ENCODE data around the gene BPIFB2.
"Not testable (repeated sequence)": the region's sequence is repeated elsewhere in the genome, so short reads cannot be mapped to it uniquely, and the experiment has no call there.

BPIFB2 gene, protein sequence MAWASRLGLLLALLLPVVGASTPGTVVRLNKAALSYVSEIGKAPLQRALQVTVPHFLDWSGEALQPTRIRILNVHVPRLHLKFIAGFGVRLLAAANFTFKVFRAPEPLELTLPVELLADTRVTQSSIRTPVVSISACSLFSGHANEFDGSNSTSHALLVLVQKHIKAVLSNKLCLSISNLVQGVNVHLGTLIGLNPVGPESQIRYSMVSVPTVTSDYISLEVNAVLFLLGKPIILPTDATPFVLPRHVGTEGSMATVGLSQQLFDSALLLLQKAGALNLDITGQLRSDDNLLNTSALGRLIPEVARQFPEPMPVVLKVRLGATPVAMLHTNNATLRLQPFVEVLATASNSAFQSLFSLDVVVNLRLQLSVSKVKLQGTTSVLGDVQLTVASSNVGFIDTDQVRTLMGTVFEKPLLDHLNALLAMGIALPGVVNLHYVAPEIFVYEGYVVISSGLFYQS

DNA sequence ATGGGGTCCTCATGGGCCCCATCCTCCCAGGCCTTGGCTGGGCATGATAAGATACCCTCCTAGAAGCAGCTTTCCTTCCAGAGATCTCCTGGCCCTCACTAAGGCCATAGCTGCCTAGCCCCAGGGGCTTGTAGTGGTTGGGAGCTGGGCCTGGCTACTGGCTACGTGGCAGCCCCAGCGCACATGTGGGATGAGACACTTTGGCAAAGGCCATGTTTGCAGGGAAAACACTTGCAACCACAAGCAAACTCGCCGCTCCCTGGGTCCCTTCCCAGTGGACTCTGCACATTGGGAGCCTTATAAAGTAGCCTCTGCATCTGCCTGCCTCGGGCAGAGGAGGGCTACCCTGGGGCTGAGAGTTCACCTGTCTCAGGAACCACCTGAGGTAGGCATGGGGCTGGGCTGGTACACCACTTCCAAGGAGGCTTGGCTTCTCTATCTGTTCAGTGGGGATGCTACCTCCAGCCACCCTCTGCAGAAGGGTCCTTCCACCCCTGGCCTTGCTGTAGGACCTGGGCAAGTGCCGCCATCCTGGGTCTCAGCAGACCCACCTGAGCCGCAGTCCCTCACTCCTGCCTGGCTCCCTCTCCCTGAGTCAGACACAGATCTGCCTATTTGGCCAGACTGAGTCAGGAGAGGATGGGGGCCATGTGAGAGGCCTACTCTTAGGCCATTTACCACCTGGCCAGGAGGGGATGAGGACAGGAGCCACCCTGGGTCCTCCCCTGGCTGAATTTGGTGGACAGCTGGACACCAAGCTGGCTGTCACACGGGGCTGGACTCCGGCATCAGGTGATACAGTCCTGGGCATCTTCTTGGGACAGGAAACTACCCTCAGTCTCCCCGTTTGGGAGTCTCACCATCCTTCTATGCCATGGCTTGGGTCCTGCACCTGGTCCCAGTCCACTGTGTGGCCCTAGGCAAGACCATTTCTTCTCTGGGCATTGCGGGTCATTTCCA is at the start of gene BPIFB2:
TSS of gene BPIFB2 (plus strand) at position 329 of the 960 bp plus-strand sequence. CDS start 871 bp downstream, outside the sequence.
- Mint-ChIP-seq H3K36me3 (ENCODE audit: low read depth) (no peaks in the 10 kb centered on the region), H3K27me3 (ENCODE audit: low read depth) (no peaks in the 10 kb centered on the region), H3K9me3 (peaks cover 5% of the 10 kb centered on the region), H3K27ac (peak within 1 kb of the TSS; percentile 11), H3K4me1 (ENCODE audit: low read depth) (no peaks in the 10 kb centered on the region), H3K4me3 (no peak within 1 kb of the TSS)
- no peak for DNase-seq (ENCODE audit: low spot score)

DNA sequence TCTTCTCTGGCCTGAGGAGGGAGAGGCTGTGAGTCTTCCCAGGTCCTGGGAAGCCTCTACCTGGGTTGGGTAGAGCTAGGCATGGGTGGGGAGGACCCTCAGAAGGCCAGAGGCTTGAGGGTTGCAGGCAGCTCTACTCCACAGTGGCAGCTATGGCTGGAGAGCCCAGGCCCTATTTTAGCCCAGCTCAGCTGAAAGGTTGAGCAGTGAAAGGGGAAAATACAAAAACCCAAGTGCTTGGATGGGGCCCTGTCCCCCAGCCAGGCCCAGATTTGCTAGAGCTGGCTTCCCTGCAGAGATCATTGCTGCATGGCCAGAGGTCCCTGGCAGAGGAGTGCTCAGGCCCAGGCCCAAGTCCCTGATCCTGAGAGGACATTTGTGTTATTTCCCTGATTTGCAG is 48.9 kb upstream of the BPIFB2 start:
- Mint-ChIP-seq H3K4me1 (ENCODE audit: low read depth) (peaks cover 7% of the 10 kb centered on the region), H3K9me3 (peaks cover 34% of the 10 kb centered on the region), H3K27me3 (ENCODE audit: low read depth) (no peaks in the 10 kb centered on the region), H3K36me3 (ENCODE audit: low read depth) (peaks cover 14% of the 10 kb centered on the region), H3K4me3 (no peak overlapping the region), H3K27ac (no peak overlapping the region)
- DNase-seq (ENCODE audit: low spot score): no peak

DNA sequence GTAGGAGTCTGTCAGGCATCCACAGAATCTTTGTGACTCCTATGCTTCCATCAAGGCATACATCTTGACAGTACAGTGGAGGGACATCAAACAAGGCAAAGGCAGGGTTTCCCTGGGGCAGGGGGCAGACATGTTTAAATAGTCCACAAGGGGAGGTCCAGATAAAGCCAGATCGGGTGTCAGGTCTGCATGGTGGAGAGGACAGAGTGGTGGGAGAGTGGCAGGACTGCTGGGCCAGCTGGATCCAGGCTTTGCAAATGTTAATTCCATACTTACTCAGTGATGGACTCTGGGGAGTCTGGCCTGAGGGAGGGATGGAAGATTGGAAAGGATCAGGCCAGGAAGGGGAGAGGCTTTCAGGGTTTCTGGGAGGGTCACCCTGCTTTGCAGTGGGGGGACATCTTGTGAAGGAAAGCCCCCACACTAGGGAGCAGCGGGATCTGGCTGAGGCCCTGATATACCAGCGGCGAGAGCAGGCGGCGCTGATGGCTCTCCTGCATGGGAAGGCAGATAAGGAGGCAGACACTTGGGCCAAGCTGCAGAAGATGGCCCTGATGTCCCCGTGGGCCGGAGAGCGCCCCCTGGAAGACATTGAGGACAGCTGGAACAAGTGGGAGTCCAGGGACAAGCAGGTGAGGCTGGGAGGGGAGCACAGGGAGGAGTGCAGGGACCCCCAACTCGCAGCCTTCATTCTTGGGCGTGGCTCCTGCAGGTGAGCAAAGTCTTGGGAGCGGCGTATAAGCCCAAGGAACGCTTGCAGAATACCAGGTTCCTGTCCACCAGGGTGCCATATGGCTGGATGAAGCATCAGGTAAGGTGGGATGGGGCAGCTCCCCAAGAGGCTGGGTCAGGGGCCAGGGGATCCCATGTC is 47.9 kb upstream of the BPIFB2 start:
- Mint-ChIP-seq H3K4me1 (ENCODE audit: low read depth) (peaks cover 12% of the 10 kb centered on the region), H3K27me3 (ENCODE audit: low read depth) (no peaks in the 10 kb centered on the region), H3K36me3 (ENCODE audit: low read depth) (peaks cover 11% of the 10 kb centered on the region), H3K4me3 (no peak overlapping the region), H3K9me3 (peaks cover 29% of the 10 kb centered on the region), H3K27ac (peak overlapping the region; percentile 1)
- no peak for DNase-seq (ENCODE audit: low spot score)

DNA sequence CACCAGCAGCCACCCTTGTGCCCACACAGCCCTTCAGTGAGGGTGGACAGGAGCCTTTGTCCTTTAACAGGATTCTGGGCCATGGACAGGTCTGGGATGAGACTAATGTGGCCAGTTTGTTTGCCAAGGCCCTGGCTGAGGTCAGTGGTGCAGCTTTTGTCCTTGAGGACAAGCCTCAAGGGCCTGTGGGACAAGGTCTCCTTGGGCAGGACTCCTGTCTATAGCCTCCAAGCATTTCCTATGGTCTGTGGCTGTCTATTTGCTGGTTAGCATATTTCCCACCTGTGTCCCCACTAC is 47.3 kb upstream of the BPIFB2 start:
- H3K4me3 Mint-ChIP-seq: no peak overlapping the region
- no peak for DNase-seq (ENCODE audit: low spot score)
- peaks cover 26% of the 10 kb centered on the region for H3K9me3 Mint-ChIP-seq
- peaks cover 14% of the 10 kb centered on the region for H3K4me1 Mint-ChIP-seq (ENCODE audit: low read depth)
- H3K27ac Mint-ChIP-seq: no peak overlapping the region
- peaks cover 11% of the 10 kb centered on the region for H3K36me3 Mint-ChIP-seq (ENCODE audit: low read depth)
- no peaks in the 10 kb centered on the region for H3K27me3 Mint-ChIP-seq (ENCODE audit: low read depth)

DNA sequence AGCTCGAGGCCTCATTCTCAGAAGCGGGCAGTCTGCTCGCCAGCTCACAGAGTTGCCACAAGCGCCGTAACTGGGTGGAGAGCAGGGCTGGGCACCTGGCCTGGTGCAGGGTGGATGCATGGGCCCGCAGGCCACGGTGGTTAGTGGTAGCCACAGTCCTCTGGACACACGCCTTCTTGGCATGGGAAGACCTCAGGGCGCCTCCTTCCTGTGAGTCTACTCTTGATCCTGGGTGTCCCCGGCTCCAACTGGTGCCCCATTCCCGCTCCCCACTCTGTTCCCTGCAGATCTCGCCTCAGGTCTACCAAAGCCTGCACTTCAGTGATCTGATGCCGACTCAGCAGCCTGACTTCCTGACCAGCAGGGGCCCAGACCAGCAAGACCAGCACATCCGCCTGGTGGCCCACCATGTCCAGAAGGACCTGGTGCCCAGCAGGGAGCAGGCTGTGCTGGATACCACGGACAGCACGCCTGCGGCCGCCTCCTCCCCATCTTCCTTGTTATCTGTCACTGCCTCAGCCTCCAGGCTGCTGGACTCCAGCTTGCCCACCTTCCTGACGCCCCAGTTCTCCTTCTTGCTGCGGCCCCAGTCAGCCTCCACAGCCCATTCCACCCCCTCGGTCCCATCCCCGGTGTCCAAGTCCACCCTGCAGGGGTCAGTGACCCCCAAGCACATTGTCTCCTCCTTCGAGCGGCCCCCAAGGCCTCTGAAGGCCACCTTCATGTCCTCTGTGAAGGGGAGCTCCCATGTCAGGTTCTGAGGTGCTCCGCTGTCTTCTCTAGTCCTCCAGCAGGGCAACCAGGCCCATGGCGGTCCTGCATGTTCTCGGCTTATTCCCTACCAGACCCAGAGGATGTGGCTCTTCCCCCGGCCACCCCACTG is 46.4 kb upstream of the BPIFB2 start:
- H3K4me3 Mint-ChIP-seq: no peak overlapping the region
- no peaks in the 10 kb centered on the region for H3K27me3 Mint-ChIP-seq (ENCODE audit: low read depth)
- H3K36me3 Mint-ChIP-seq (ENCODE audit: low read depth): peaks cover 11% of the 10 kb centered on the region
- H3K4me1 Mint-ChIP-seq (ENCODE audit: low read depth): peaks cover 21% of the 10 kb centered on the region
- peaks cover 22% of the 10 kb centered on the region for H3K9me3 Mint-ChIP-seq
- H3K27ac Mint-ChIP-seq: no peak overlapping the region
- no peak for DNase-seq (ENCODE audit: low spot score)

DNA sequence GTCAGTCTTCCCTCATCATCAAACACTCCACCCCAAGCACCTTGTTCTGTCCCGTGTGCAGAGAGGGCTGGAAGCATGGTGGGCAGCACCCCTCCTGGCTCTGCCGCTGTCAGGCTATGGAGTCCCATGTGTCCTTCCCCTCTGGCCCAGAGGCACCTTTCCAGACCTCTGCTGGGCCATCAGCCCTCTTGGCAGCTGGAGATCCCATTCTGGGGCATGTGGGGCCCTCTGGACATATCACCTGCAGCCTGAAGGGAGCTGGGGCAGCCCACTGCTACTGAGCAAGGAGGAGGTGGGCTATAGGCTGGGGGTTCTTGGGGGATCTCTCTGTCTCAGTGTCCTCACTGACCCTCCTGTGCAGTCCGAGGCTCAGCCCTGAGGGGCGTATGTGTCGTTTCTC is 45.5 kb upstream of the BPIFB2 start:
- DNase-seq (ENCODE audit: low spot score): no peak
- Mint-ChIP-seq H3K4me1 (ENCODE audit: low read depth) (peaks cover 30% of the 10 kb centered on the region), H3K4me3 (no peak overlapping the region), H3K36me3 (ENCODE audit: low read depth) (peaks cover 6% of the 10 kb centered on the region), H3K27me3 (ENCODE audit: low read depth) (no peaks in the 10 kb centered on the region), H3K27ac (peak overlapping the region; percentile 15), H3K9me3 (peaks cover 14% of the 10 kb centered on the region)

DNA sequence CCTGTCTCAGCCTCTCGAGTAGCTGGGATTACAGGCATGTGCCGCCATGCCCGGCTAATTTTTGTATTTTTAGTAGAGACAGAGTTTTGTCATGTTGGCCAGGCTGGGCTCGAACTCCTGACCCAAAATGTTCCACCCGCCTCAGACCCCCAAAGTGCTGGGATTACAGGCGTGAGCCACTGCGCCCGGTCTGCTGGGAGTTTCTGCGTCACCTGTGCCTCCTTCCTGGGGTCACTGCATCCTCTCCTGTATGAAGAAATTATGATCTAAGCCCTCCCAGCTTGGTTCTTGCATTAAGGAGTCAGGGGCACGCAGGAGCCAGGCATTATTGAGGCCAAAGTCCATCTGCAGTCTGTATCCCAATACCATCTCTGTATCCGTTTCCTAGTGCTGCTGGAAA is 44.9 kb upstream of the BPIFB2 start:
- not testable (repeated sequence) for H3K27me3 Mint-ChIP-seq (ENCODE audit: low read depth); H3K27ac Mint-ChIP-seq; H3K4me3 Mint-ChIP-seq; H3K9me3 Mint-ChIP-seq; H3K36me3 Mint-ChIP-seq (ENCODE audit: low read depth); DNase-seq (ENCODE audit: low spot score)
- H3K4me1 Mint-ChIP-seq (ENCODE audit: low read depth): peaks cover 36% of the 10 kb centered on the region

DNA sequence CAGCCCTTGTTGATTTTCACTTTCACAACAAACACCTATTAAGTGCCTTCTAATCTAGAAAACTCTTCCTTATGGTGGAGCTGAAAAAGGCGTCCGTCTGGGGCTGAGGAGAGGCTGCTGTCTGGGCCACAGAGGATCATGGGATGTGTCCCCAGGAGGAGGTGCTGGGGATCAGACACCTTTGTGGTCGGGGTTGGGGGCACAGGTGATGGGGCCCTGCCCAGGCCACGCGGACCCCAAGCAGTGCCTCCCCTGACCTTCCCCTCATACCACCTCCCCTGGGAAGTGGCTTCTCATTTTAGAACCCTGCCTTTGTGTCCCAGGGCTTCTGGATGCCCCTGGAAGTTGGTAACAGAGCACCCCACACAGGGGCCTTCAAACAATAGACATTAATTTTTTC is 44.3 kb upstream of the BPIFB2 start:
- no peaks in the 10 kb centered on the region for H3K27me3 Mint-ChIP-seq (ENCODE audit: low read depth)
- no peak overlapping the region for H3K4me3 Mint-ChIP-seq
- H3K4me1 Mint-ChIP-seq (ENCODE audit: low read depth): peaks cover 40% of the 10 kb centered on the region
- H3K27ac Mint-ChIP-seq: no peak overlapping the region
- no peak for DNase-seq (ENCODE audit: low spot score)
- peaks cover 1% of the 10 kb centered on the region for H3K36me3 Mint-ChIP-seq (ENCODE audit: low read depth)
- peaks cover 3% of the 10 kb centered on the region for H3K9me3 Mint-ChIP-seq

DNA sequence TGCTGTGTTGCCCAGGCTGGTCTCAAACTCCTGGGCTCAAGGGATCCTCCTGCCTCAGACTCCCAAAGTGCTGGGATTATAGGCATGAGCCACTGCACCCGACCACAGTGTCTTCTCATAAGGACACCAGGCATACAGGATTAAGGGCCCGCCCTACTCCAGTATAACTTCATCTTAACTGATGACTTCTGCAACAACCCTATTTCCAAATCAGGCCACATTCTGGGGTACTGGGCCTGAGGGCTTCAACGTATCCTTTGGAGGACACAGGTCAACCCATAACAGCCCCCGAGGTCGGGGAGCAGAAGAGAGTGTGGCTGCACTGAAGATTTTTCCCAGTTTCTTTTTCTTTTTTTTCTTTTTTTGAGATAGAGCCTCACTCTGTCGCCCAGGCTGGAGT is 42.9 kb upstream of the BPIFB2 start:
- no peaks in the 10 kb centered on the region for H3K27me3 Mint-ChIP-seq (ENCODE audit: low read depth)
- no peak overlapping the region for H3K4me3 Mint-ChIP-seq
- H3K27ac Mint-ChIP-seq: no peak overlapping the region
- H3K9me3 Mint-ChIP-seq: no peaks in the 10 kb centered on the region
- H3K36me3 Mint-ChIP-seq (ENCODE audit: low read depth): no peaks in the 10 kb centered on the region
- H3K4me1 Mint-ChIP-seq (ENCODE audit: low read depth): peaks cover 53% of the 10 kb centered on the region
- DNase-seq (ENCODE audit: low spot score): no peak

DNA sequence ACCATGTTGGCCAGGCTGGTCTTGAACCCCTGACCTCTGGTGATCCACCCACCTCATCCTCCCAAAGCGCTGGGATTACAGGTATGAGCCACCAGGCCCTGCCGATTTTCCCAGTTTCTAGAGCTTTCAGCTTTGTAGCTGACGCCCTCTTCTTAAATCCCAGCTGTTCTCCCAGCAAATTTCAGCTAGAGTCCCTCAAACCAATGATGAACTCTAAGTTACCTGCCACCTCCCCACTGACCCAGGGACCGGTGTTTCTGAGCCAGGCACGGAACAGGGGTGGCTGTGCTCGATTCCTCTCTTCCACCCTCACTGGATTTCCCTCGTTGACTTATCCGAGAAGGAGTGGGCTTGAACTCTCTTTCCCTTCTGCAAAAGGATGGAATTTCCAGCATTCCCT is 42.4 kb upstream of the BPIFB2 start:
- H3K4me1 Mint-ChIP-seq (ENCODE audit: low read depth): peaks cover 58% of the 10 kb centered on the region
- H3K27ac Mint-ChIP-seq: peak overlapping the region; percentile 41
- peak overlapping the region; percentile 15 for H3K4me3 Mint-ChIP-seq

DNA sequence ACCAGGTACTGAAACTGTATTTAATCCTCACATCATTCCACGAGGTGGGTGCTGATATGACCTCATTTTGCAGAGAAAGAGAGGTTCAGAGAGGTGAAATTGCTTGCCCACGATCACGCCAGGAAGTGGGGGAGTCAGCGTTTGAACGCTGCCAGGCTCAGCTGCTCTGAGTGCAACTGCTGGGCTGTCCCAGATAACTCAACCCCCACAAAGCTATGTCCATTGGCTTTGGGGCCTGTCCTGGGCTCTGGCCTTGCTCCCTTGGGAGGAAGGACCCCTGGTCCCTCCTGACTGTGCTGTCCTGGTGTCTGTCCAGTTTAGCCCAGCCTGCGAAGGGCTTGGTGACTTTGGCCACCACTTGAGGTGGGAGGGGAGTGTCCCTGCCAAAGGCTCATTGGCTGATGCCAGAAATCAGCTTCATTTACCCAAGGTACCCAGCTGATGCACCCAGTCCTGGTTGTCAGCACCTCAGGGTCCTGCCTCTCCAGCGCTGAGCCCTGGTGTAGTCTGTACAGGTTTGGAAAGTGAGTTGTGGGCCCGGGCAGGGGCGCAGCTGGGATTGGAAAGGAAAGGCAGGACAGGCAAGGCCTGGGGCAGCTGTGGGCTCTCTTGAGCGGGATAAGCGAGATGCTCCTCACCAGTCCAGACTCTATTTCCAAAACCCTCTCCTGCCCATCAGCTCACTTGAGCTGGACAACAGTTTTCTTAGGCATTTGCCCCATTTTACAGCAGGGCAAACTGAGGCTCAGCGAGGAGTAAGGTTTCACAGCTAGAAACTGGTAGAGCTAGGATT is 41.7 kb upstream of the BPIFB2 start:
- peak; percentile 7 for DNase-seq (ENCODE audit: low spot score)
- Mint-ChIP-seq H3K36me3 (ENCODE audit: low read depth) (no peaks in the 10 kb centered on the region), H3K27ac (peak overlapping the region; percentile 41), H3K27me3 (ENCODE audit: low read depth) (no peaks in the 10 kb centered on the region), H3K4me1 (ENCODE audit: low read depth) (peaks cover 62% of the 10 kb centered on the region), H3K4me3 (peak overlapping the region; percentile 71), H3K9me3 (no peaks in the 10 kb centered on the region)

More for the DNA sequence above, 42.4 kb upstream of the BPIFB2 start:
- Mint-ChIP-seq H3K36me3 (ENCODE audit: low read depth) (no peaks in the 10 kb centered on the region), H3K27me3 (ENCODE audit: low read depth) (no peaks in the 10 kb centered on the region), H3K9me3 (no peaks in the 10 kb centered on the region)
- peak; percentile 0 for DNase-seq (ENCODE audit: low spot score)

DNA sequence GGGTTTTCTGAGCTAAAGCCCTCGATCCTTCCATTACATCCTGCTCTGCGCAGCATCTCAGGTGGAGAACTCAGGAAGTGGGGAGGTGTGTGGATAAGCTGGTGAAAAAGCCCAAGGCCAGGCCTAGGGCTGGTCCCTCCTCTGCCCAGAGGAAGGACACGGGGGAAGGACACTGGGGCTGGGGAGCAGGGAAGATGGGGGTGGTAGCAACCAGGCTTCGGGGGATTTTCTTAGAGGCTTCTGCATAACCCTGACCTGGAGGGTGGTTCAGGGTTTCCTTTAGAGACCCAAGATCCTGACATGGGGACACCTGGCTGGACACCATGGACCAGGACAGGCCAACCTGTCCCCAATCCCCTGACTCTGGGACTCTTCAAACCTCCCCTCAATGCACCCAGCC is 41.1 kb upstream of the BPIFB2 start:
- no peak overlapping the region for H3K27ac Mint-ChIP-seq
- DNase-seq (ENCODE audit: low spot score): no peak
- H3K4me1 Mint-ChIP-seq (ENCODE audit: low read depth): peaks cover 65% of the 10 kb centered on the region
- H3K9me3 Mint-ChIP-seq: no peaks in the 10 kb centered on the region
- H3K36me3 Mint-ChIP-seq (ENCODE audit: low read depth): no peaks in the 10 kb centered on the region
- peak overlapping the region; percentile 71 for H3K4me3 Mint-ChIP-seq
- H3K27me3 Mint-ChIP-seq (ENCODE audit: low read depth): no peaks in the 10 kb centered on the region

Data from T-helper 2 cell treated with Interferon-gamma antibody and Interleukin-4, amounts not matched to agents 5 μg/mL and 100 μg/mL, for 36 hours (primary cell).